Liver (tissue), 9 donors: ENCODE results near the gene CNDP2. TPM values are rescaled to one million over a fixed set of nuclear protein-coding genes. Genes with fewer than 3 reads are reported as not detected.

Experiments used
- DNase-seq: peaks from one replicate; pipeline ENCODE4 v3.0.0-alpha.2; 2017; ENCODE audit warnings: low spot score
- H3K27ac ChIP-seq, 2 donors: one replicate each; pipeline ENCODE4 v1.7.0; 2013; ENCODE audit warnings: inconsistent platforms in 2 of 2, low read length in 2 of 2, control low read depth in 1 of 2, low read depth in 1 of 2, mild to moderate bottlenecking in 1 of 2
- H3K27me3 ChIP-seq, 4 donors: one replicate each; pipeline versions ENCODE4 v1.6.1 to v1.7.0; 2013; ENCODE audit warnings: low read length in 3 of 4, inconsistent platforms in 1 of 4, mild to moderate bottlenecking in 1 of 4, moderate library complexity in 1 of 4; ENCODE audit not compliant: control insufficient read depth in 4 of 4, insufficient read depth in 4 of 4
- H3K36me3 ChIP-seq, 4 donors: one replicate each; pipeline versions ENCODE4 v1.6.1 to v1.7.0; 2013; ENCODE audit warnings: low read length in 3 of 4, mild to moderate bottlenecking in 3 of 4, low read depth in 1 of 4, moderate library complexity in 1 of 4; ENCODE audit not compliant: control insufficient read depth in 4 of 4, insufficient read depth in 3 of 4
- H3K4me1 ChIP-seq, 4 donors: one replicate each; pipeline versions ENCODE4 v1.6.1 to v1.7.0; 2013; ENCODE audit warnings: low read length in 3 of 4, mild to moderate bottlenecking in 3 of 4, moderate library complexity in 1 of 4; ENCODE audit not compliant: control insufficient read depth in 4 of 4, insufficient read depth in 4 of 4
- H3K4me3 ChIP-seq, 3 donors: one replicate each; pipeline versions ENCODE4 v1.6.1 to v1.7.0; 2013; ENCODE audit warnings: low read length in 3 of 3, control low read depth in 1 of 3, low read depth in 1 of 3, mild to moderate bottlenecking in 1 of 3
- H3K9ac ChIP-seq, 2 donors: one replicate each; pipeline ENCODE4 v1.7.0; 2013; ENCODE audit warnings: low read length in 2 of 2, mild to moderate bottlenecking in 2 of 2, moderate library complexity in 2 of 2, control low read depth in 1 of 2, low read depth in 1 of 2
- H3K9me3 ChIP-seq, 4 donors: one replicate each; pipeline versions ENCODE4 v1.6.1 to v1.7.0; 2013; ENCODE audit warnings: low read length in 3 of 4; ENCODE audit not compliant: control insufficient read depth in 4 of 4
- ATF3 ChIP-seq: IDR thresholded peaks from 2 replicates; pipeline ENCODE4 v1.6.1; 2016; ENCODE audit warnings: antibody characterized with exemption
- FOXA1 ChIP-seq: IDR thresholded peaks from 2 replicates; pipeline ENCODE4 v1.6.1; 2016; ENCODE audit warnings: antibody characterized with exemption
- GABPA ChIP-seq, 2 donors: IDR thresholded peaks in 1 of 2; conservative IDR thresholded peaks in 1 of 2; 2 replicates each; pipeline ENCODE4 v1.6.1; 2016; ENCODE audit warnings: antibody characterized with exemption in 2 of 2, mild to moderate bottlenecking in 1 of 2, moderate library complexity in 1 of 2
- HNF4A ChIP-seq, 2 donors: conservative IDR thresholded peaks; 2 replicates each; pipeline ENCODE4 v1.6.1; 2016; ENCODE audit warnings: antibody characterized with exemption in 2 of 2, mild to moderate bottlenecking in 2 of 2
- JUND ChIP-seq, 2 donors: IDR thresholded peaks; 2 replicates each; pipeline ENCODE4 v1.6.1; 2016; ENCODE audit warnings: antibody characterized with exemption in 2 of 2
- RXRA ChIP-seq, 2 donors: IDR thresholded peaks; 2 replicates each; pipeline ENCODE4 v1.6.1; 2017 to 2018; ENCODE audit warnings: antibody characterized with exemption in 2 of 2, mild to moderate bottlenecking in 1 of 2
- SP1 ChIP-seq: IDR thresholded peaks from 2 replicates; pipeline ENCODE4 v1.6.1; 2018; ENCODE audit warnings: antibody characterized with exemption, mild to moderate bottlenecking
- TAF1 ChIP-seq: conservative IDR thresholded peaks from 2 replicates; pipeline ENCODE4 v1.6.1; 2016; ENCODE audit warnings: antibody characterized with exemption, mild to moderate bottlenecking
- YY1 ChIP-seq: IDR thresholded peaks from 2 replicates; pipeline ENCODE4 v1.6.1; 2016; ENCODE audit warnings: antibody characterized with exemption, mild to moderate bottlenecking
- ZBTB33 ChIP-seq: IDR thresholded peaks from 2 replicates; pipeline ENCODE4 v1.6.1; 2016; ENCODE audit warnings: antibody characterized with exemption
- WGBS: extraction: QIAGEN DNeasy Blood & Tissue Kit; methylation state at CpG from one replicate; pipeline ENCODE4 v1.1.7; 2013; 5-methylcytosine and 5-hydroxymethylcytosine counted together
- polyA plus RNA-seq, 2 donors: library from polyadenylated mRNA; stranded (reverse) in 1 of 2; unstranded in 1 of 2; fragments of 200-250 nt in 1 of 2; fragments of >200 nt in 1 of 2; fragmentation: Nextera tagmentation in 1 of 2; extraction: Ambion mirVana in 1 of 2; gene quantifications; one replicate each; pipeline versions ENCODE4 v1.2.1 to v1.2.3, GENCODE V29; 2013 to 2015
- total RNA-seq, 2 donors: library from RNA; depleted of rRNA; stranded (reverse); fragments of >200 nt; gene quantifications; one replicate each; pipeline ENCODE4 v1.2.3, GENCODE V29; 2014
- TF ChIP-seq, protein P1 (sequence below): IDR thresholded peaks from 2 replicates; pipeline ENCODE4 v1.6.1; 2016; ENCODE audit warnings: antibody characterized with exemption, mild to moderate bottlenecking
- donor health status: healthy.
- donor health status: healthy.
- donor health status: healthy.
- donor health status: healthy.
- donor health status: healthy.

CNDP2 gene
- total and polyA plus RNA-seq, 4 donors, result 65.5 to 167 (median 141) TPM

GRCh38 chr18:74519320-74520095 is 23.3 kb downstream of the CNDP2 start (continued):
- TF ChIP-seq TAF1 (no peak), JUND (IDR thresholded peaks at IDR 0.05) (no peak), FOXA1 (no peak)

DNA sequence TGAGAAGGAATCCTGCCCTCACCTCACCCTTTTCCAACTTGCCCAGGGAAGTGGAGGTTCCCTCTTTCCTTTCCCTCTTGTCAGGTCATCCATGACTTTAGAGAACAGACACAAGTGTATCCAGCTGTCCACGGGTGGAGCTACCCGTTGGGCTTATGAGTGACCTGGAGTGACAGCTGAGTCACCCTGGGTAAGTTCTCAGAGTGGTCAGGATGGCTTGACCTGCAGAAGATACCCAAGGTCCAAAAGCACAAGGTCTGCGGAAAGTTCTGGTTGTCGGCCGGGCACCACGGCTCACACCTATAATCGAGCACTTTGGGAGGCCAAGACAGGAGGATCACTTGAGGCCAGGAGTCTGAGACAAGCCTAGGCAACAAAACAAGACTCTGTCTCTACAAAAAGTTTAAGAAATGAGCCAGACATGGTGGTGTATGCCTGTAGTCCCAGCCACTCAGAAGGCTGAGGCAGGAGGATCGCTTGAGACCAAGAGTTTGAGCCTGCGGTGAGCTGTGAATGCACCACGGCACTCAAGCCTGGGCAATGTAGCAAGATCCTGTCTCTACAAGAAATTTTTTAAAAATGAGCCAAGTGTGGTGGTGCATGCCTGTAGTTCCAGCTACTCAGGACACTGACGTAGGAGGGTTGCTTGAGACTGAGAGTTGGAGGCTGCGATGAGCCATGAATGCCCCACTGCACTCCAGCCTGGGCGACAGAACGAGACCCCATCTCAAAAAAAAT is 24.1 kb downstream of the CNDP2 start:
- H3K27ac ChIP-seq, result no peak overlapping the region
- H3K9ac ChIP-seq, result no peak overlapping the region
- DNase-seq, result no peak
- no peaks in the 10 kb centered on the region for H3K9me3 ChIP-seq
- 90% methylated on average over 14 of the region's 14 CpGs for WGBS
- peaks cover 5 to 23% (median 19%) of the 10 kb centered on the region in 4 donors for H3K4me1 ChIP-seq
- TF ChIP-seq SP1 (no peak), ZBTB33 (no peak), RXRA (IDR thresholded peaks at IDR 0.05) (no peak)
- peaks cover 8 to 49% (median 35%) of the 10 kb centered on the region in 4 donors for H3K36me3 ChIP-seq
- H3K27me3 ChIP-seq, result no peaks in the 10 kb centered on the region
- no peak overlapping the region for H3K4me3 ChIP-seq

- H3K4me1 ChIP-seq, result peaks cover 2 to 14% (median 10%) of the 10 kb centered on the region in 4 donors
- 98% methylated on average over 15 of the region's 15 CpGs for WGBS
- H3K9ac ChIP-seq, result no peak overlapping the region
- DNase-seq, result no peak
- H3K9me3 ChIP-seq, result no peaks in the 10 kb centered on the region
- H3K36me3 ChIP-seq, result peaks cover 8 to 47% (median 33%) of the 10 kb centered on the region in 4 donors
- H3K4me3 ChIP-seq, result no peak overlapping the region
- no peaks in the 10 kb centered on the region for H3K27me3 ChIP-seq
- H3K27ac ChIP-seq, result no peak overlapping the region
- TF ChIP-seq HNF4A (conservative IDR thresholded peaks at IDR 0.05) (no peak), YY1 (no peak)
These were observed 25.0 kb downstream of the CNDP2 start for GRCh38 chr18:74521068-74521725.

GRCh38 chr18:74522635-74523548 is 26.7 kb downstream of the CNDP2 start:
- TF ChIP-seq GABPA (IDR thresholded peaks at IDR 0.05 in 1 of 2, conservative IDR thresholded peaks at IDR 0.05 in 1 of 2) (no peak), ATF3 (no peak), FOXA1 (no peak)
- TF ChIP-seq, protein P1, sequence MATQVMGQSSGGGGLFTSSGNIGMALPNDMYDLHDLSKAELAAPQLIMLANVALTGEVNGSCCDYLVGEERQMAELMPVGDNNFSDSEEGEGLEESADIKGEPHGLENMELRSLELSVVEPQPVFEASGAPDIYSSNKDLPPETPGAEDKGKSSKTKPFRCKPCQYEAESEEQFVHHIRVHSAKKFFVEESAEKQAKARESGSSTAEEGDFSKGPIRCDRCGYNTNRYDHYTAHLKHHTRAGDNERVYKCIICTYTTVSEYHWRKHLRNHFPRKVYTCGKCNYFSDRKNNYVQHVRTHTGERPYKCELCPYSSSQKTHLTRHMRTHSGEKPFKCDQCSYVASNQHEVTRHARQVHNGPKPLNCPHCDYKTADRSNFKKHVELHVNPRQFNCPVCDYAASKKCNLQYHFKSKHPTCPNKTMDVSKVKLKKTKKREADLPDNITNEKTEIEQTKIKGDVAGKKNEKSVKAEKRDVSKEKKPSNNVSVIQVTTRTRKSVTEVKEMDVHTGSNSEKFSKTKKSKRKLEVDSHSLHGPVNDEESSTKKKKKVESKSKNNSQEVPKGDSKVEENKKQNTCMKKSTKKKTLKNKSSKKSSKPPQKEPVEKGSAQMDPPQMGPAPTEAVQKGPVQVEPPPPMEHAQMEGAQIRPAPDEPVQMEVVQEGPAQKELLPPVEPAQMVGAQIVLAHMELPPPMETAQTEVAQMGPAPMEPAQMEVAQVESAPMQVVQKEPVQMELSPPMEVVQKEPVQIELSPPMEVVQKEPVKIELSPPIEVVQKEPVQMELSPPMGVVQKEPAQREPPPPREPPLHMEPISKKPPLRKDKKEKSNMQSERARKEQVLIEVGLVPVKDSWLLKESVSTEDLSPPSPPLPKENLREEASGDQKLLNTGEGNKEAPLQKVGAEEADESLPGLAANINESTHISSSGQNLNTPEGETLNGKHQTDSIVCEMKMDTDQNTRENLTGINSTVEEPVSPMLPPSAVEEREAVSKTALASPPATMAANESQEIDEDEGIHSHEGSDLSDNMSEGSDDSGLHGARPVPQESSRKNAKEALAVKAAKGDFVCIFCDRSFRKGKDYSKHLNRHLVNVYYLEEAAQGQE, result no peak
- Histone ChIP-seq H3K9ac (no peak overlapping the region), H3K27ac (no peak overlapping the region), H3K36me3 (peaks cover 8 to 37% (median 27%) of the 10 kb centered on the region in 4 donors), H3K9me3 (no peaks in the 10 kb centered on the region), H3K4me3 (no peak overlapping the region), H3K27me3 (no peaks in the 10 kb centered on the region), H3K4me1 (no peaks in the 10 kb centered on the region)
- DNase-seq, result no peak
- 91% methylated on average over 23 of the region's 23 CpGs for WGBS
